ENCODE data around the gene PLA1A. TPM values are rescaled to one million over a fixed set of nuclear protein-coding genes. Genes with fewer than 3 reads are reported as not detected.

The PLA1A gene
- total and polyA plus RNA-seq, 2 of the 4 experiments (the other 2 are of a cell fraction), result not detected

Other genes with a start within 250 kb of the PLA1A start
- 88.6 and 117 TPM in 2 replicates for gene TMEM39A, start 134.3 kb upstream of the PLA1A start, total RNA-seq (2012; rRNA removed)
- gene TMEM39A, start 134.3 kb upstream of the PLA1A start, polyA plus RNA-seq (2012; rRNA removed), result 24.6 and 29.6 TPM in 2 replicates
- 18.6 and 21.1 TPM in 2 replicates for gene POGLUT1, start 128.9 kb upstream of the PLA1A start, total RNA-seq (2012; rRNA removed)
- gene POGLUT1, start 128.9 kb upstream of the PLA1A start, polyA plus RNA-seq (2012; rRNA removed), result 7.5 and 7.8 TPM in 2 replicates
- 44.2 and 52.5 TPM in 2 replicates for gene TIMMDC1, start 99.3 kb upstream of the PLA1A start, total RNA-seq (2012; rRNA removed)
- gene TIMMDC1, start 99.3 kb upstream of the PLA1A start, polyA plus RNA-seq (2012; rRNA removed), result 45.5 and 56.6 TPM in 2 replicates
- not detected in 2 replicates for gene CD80, start 38.3 kb upstream of the PLA1A start, total RNA-seq (2012; rRNA removed)
- gene CD80, start 38.3 kb upstream of the PLA1A start, polyA plus RNA-seq (2012; rRNA removed), result not detected in 2 replicates
- gene ADPRH, start 18.4 kb upstream of the PLA1A start, total RNA-seq (2012; rRNA removed), result under 0.01 TPM in 2 replicates
- 0.06 and 0.12 TPM in 2 replicates for gene ADPRH, start 18.4 kb upstream of the PLA1A start, polyA plus RNA-seq (2012; rRNA removed)
- gene POPDC2, start 62.7 kb downstream of the PLA1A start, total RNA-seq (2012; rRNA removed), result under 0.01 TPM in 2 replicates
- gene POPDC2, start 62.7 kb downstream of the PLA1A start, polyA plus RNA-seq (2012; rRNA removed), result 0.29 and 0.32 TPM in 2 replicates
- 2.0 and 8.6 TPM in 2 replicates for gene COX17, start 79.5 kb downstream of the PLA1A start, total RNA-seq (2012; rRNA removed)
- 24.5 and 31.7 TPM in 2 replicates for gene COX17, start 79.5 kb downstream of the PLA1A start, polyA plus RNA-seq (2012; rRNA removed)
- gene CFAP91, start 105.1 kb downstream of the PLA1A start, total RNA-seq (2012; rRNA removed), result not detected in 2 replicates
- not detected in 2 replicates for gene CFAP91, start 105.1 kb downstream of the PLA1A start, polyA plus RNA-seq (2012; rRNA removed)
- not detected in 2 replicates for gene NR1I2, start 184.2 kb downstream of the PLA1A start, total RNA-seq (2012; rRNA removed)
- not detected in 2 replicates for gene NR1I2, start 184.2 kb downstream of the PLA1A start, polyA plus RNA-seq (2012; rRNA removed)

Measured in IMR-90 (cell line).